HG03558 (cell line): ENCODE results near the gene MICAL2.

ENCODE experiments used
- ATAC-seq: cut with Tn5 transposase; IDR thresholded peaks from one replicate; pipeline ENCODE4 v1.9.1; 2021; ENCODE audit warnings: moderate number of reproducible peaks; ENCODE audit not compliant: unreplicated experiment; ENCODE audit errors: extremely low read depth

The MICAL2 gene

GRCh38 chr11:12112750-12113149 is 2.4 kb downstream of the MICAL2 start:
- ATAC-seq = no peak

GRCh38 chr11:12113294-12113693 is 2.9 kb downstream of the MICAL2 start:
- ATAC-seq = no peak

GRCh38 chr11:12114193-12115033 is 4.0 kb downstream of the MICAL2 start:
- ATAC-seq = no peak

GRCh38 chr11:12116425-12117032 is 6.1 kb downstream of the MICAL2 start:
- ATAC-seq = no peak

GRCh38 chr11:12117200-12117599 is 6.8 kb downstream of the MICAL2 start:
- ATAC-seq = no peak

GRCh38 chr11:12117611-12118010 is 7.2 kb downstream of the MICAL2 start:
- ATAC-seq = no peak

- ATAC-seq = no peak
These were observed 8.6 kb downstream of the MICAL2 start for GRCh38 chr11:12118949-12119348.

GRCh38 chr11:12119502-12119901 is 9.1 kb downstream of the MICAL2 start:
- no peak for ATAC-seq

GRCh38 chr11:12120031-12121008 is 9.9 kb downstream of the MICAL2 start:
- ATAC-seq = no peak

- ATAC-seq = no peak
These were observed 10.6 kb downstream of the MICAL2 start for GRCh38 chr11:12121011-12121410.

GRCh38 chr11:12121517-12121916 is 11.1 kb downstream of the MICAL2 start:
- ATAC-seq = no peak

GRCh38 chr11:12122083-12122482 is 11.7 kb downstream of the MICAL2 start:
- ATAC-seq = no peak

- no peak for ATAC-seq
These were observed 12.9 kb downstream of the MICAL2 start for GRCh38 chr11:12123273-12123672.

- ATAC-seq = no peak
These were observed 13.4 kb downstream of the MICAL2 start for GRCh38 chr11:12123799-12124198.

GRCh38 chr11:12124306-12124705 is 13.9 kb downstream of the MICAL2 start:
- no peak for ATAC-seq

GRCh38 chr11:12125609-12126149 is 15.3 kb downstream of the MICAL2 start:
- no peak for ATAC-seq

- no peak for ATAC-seq
These were observed 16.1 kb downstream of the MICAL2 start for GRCh38 chr11:12126344-12127019.

- no peak for ATAC-seq
These were observed 17.0 kb downstream of the MICAL2 start for GRCh38 chr11:12127206-12127898.

GRCh38 chr11:12128301-12128751 is 17.9 kb downstream of the MICAL2 start:
- no peak for ATAC-seq
